Measurements from ENCODE around the gene DLGAP4. TPM values are rescaled to one million over a fixed set of nuclear protein-coding genes. Genes with fewer than 3 reads are reported as not detected.

DLGAP4 gene
- polyA plus RNA-seq, 1 donor (not counting 4 experiments of a cell fraction or from before 2014, with no cell fraction given) = 9.6 TPM

GRCh38 chr20:36454332-36454697 lies 148.2 kb downstream of the DLGAP4 start:
- H3K79me2 ChIP-seq (ENCODE audit: control insufficient read depth, insufficient read depth, low read length) = no peaks in the 10 kb centered on the region
- dilution Hi-C loops (cut with MboI; ENCODE audit: extremely low pct_ligation_motif_present, low sequenced_read_pairs) = no loop called here
- peaks cover 14% of the 10 kb centered on the region for H3K27me3 ChIP-seq (ENCODE audit: control insufficient read depth, extremely low read depth, insufficient read depth, low read length)
- no peaks in the 10 kb centered on the region for H3K9me1 ChIP-seq (ENCODE audit: control insufficient read depth, extremely low read depth, insufficient read depth, low read length)
- no peak for DNase-seq (ENCODE audit: low read depth, low spot score)
- H3K27ac ChIP-seq (ENCODE audit: control insufficient read depth, insufficient read depth, low read length) = no peak overlapping the region
- H4K20me1 ChIP-seq (ENCODE audit: control insufficient read depth, extremely low read depth, insufficient read depth, low read length) = no peaks in the 10 kb centered on the region
- H3K9ac ChIP-seq (ENCODE audit: control insufficient read depth, extremely low read depth, insufficient read depth, low read length) = no peak overlapping the region
- H3K4me3 ChIP-seq (ENCODE audit: control insufficient read depth in 2 of 3, extremely low read depth in 1 of 3, insufficient read depth in 2 of 3, low read depth in 1 of 3, low read length in 3 of 3) = no peak overlapping the region
- H3K4me1 ChIP-seq (ENCODE audit: control insufficient read depth, extremely low read depth, insufficient read depth, low read length) = no peaks in the 10 kb centered on the region
- TF ChIP-seq CTCF (optimal IDR thresholded peaks at IDR 0.05 in 1 of 3, IDR thresholded peaks at IDR 0.05 in 1 of 3, conservative IDR thresholded peaks at IDR 0.05 in 1 of 3; ENCODE audit: extremely low read depth in 1 of 3, insufficient read depth in 2 of 3, low read length in 3 of 3) (no peak), EZH2 (IDR thresholded peaks at IDR 0.05; ENCODE audit: low read length) (no peak)
- H3K4me2 ChIP-seq (ENCODE audit: control insufficient read depth, extremely low read depth, insufficient read depth, low read depth, low read length) = no peak overlapping the region
- H3K36me3 ChIP-seq (ENCODE audit: control insufficient read depth in 2 of 2, extremely low read depth in 1 of 2, insufficient read depth in 2 of 2, low read length in 2 of 2) = no peaks in the 10 kb centered on the region
- no peak overlapping the region for H2AFZ ChIP-seq (ENCODE audit: control insufficient read depth, low read length)
- FAIRE-seq = no peak
- H3K9me3 ChIP-seq (ENCODE audit: control insufficient read depth, low read depth, low read length) = no peaks in the 10 kb centered on the region

GRCh38 chr20:36454698-36455427 lies 148.7 kb downstream of the DLGAP4 start:
- no peak overlapping the region for H3K4me2 ChIP-seq (ENCODE audit: control insufficient read depth, extremely low read depth, insufficient read depth, low read depth, low read length)

More at GRCh38 chr20:36454698-36455427, 148.7 kb downstream of the DLGAP4 start:
- no peak for FAIRE-seq
- Histone ChIP-seq H3K9me1 (ENCODE audit: control insufficient read depth, extremely low read depth, insufficient read depth, low read length) (no peaks in the 10 kb centered on the region), H3K9me3 (ENCODE audit: control insufficient read depth, low read depth, low read length) (no peaks in the 10 kb centered on the region), H3K9ac (ENCODE audit: control insufficient read depth, extremely low read depth, insufficient read depth, low read length) (no peak overlapping the region), H3K27ac (ENCODE audit: control insufficient read depth, insufficient read depth, low read length) (no peak overlapping the region), H3K4me3 (ENCODE audit: control insufficient read depth in 2 of 3, extremely low read depth in 1 of 3, insufficient read depth in 2 of 3, low read depth in 1 of 3, low read length in 3 of 3) (no peak overlapping the region), H3K79me2 (ENCODE audit: control insufficient read depth, insufficient read depth, low read length) (no peaks in the 10 kb centered on the region), H2AFZ (ENCODE audit: control insufficient read depth, low read length) (no peak overlapping the region), H3K27me3 (ENCODE audit: control insufficient read depth, extremely low read depth, insufficient read depth, low read length) (peaks cover 14% of the 10 kb centered on the region), H3K4me1 (ENCODE audit: control insufficient read depth, extremely low read depth, insufficient read depth, low read length) (no peaks in the 10 kb centered on the region), H3K36me3 (ENCODE audit: control insufficient read depth in 2 of 2, extremely low read depth in 1 of 2, insufficient read depth in 2 of 2, low read length in 2 of 2) (no peaks in the 10 kb centered on the region), H4K20me1 (ENCODE audit: control insufficient read depth, extremely low read depth, insufficient read depth, low read length) (no peaks in the 10 kb centered on the region)
- no peak for DNase-seq (ENCODE audit: low read depth, low spot score)
- TF ChIP-seq CTCF (optimal IDR thresholded peaks at IDR 0.05 in 1 of 3, IDR thresholded peaks at IDR 0.05 in 1 of 3, conservative IDR thresholded peaks at IDR 0.05 in 1 of 3; ENCODE audit: extremely low read depth in 1 of 3, insufficient read depth in 2 of 3, low read length in 3 of 3) (no peak), EZH2 (IDR thresholded peaks at IDR 0.05; ENCODE audit: low read length) (no peak)
- dilution Hi-C loops (cut with MboI; ENCODE audit: extremely low pct_ligation_motif_present, low sequenced_read_pairs) = no loop called here
